Measurements from ENCODE around the gene RFT1. TPM values are rescaled to one million over a fixed set of nuclear protein-coding genes. Genes with fewer than 3 reads are reported as not detected.

RFT1 gene
- total RNA-seq, 4 donors from 2014 or later = 13.1 to 38.2 (median 16.5) TPM

DNA sequence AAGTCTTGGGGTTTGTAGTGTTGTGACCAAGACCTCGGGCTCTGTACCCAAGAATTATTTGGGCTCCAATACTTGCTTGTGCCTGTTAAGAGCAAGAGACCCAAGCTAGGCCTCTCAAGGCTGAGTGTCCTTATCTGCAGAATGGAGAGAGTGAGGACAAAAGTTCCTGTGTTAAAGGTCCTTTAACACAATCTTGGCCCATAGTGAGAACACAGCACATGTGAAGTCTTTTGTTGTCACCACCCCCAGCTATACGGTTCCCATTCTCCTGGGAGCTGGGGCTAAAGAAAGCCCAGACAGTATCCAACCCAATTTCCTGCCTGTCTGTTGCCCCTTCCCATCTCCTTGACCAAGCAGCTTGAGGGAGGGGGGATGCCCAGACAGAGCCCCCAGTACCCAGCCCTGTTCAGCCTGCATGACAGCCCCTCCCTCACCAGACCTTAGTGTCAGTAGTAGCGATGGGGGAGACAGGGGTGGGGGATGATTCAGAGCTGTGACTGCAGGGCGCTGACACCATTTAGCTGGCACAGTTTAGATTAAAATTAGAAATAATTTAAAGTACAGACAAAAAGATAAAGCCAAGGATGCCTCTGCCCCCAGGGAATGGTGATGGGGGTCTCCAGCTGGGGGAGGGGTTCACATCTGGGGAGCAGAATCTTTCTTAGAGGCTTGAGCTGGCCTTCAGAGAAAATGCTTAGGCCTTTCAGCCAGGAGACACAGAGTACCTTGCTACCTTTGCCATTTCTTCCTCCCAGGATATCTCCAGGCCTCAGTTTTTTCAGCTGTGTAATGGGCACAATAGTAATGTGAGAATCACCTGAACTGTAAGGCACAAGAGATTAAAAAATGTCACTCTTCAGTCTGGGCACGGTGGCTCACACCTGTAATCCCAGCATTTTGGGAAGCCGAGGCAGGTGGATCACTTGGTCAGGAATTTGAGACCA, 33.5 kb upstream of the RFT1 start:
- no peak overlapping the region for H3K27ac ChIP-seq

DNA sequence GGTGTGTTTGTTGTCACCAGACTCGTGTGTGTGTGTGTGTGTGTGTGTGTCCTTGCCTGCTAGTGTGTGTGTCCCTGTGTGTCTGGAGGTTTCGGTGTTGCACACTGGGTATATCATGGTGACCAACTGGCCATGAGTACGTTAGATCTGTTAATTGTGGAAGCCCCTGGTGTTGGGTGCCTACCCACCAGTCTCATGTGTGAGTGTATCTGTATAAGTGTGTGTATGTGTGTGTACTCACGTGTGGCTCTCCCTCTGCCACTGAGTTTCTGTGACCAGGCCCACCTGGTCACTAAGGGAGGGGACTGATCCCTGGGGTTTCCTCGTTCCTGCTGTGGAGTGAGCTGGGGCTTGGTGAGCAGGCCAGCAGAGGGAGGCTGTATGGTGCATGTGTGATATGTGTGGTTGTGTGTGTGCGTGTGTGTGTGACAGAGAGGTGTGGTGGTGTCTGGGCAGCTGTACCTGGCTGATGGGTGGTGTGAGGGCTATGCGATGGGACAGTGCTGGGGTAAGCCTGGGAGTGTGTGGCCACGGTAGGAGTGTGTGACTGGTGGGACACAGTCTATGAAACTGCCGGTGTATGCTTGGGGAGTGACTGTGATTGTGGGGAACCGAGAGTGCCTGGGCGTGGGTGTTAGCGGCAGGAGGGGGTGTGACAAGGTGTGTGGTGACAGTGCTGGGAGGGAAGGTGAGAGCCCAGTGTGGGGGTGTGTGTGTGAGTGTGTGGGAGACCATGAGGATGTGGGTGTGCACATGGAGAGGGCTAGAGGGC, 32.6 kb upstream of the RFT1 start:
- intact Hi-C loops (cut with DNase I; ENCODE audit: low total_unique reads) = no loop called here
- no peak for DNase-seq

More for the DNA sequence above, 33.5 kb upstream of the RFT1 start:
- intact Hi-C loops (cut with DNase I; ENCODE audit: low total_unique reads) = no loop called here
- no peak overlapping the region for H3K4me3 ChIP-seq
- H3K9me3 ChIP-seq = no peaks in the 10 kb centered on the region
- no peak for TF ChIP-seq POLR2A (IDR thresholded peaks at IDR 0.05)
- TF ChIP-seq, protein P1, sequence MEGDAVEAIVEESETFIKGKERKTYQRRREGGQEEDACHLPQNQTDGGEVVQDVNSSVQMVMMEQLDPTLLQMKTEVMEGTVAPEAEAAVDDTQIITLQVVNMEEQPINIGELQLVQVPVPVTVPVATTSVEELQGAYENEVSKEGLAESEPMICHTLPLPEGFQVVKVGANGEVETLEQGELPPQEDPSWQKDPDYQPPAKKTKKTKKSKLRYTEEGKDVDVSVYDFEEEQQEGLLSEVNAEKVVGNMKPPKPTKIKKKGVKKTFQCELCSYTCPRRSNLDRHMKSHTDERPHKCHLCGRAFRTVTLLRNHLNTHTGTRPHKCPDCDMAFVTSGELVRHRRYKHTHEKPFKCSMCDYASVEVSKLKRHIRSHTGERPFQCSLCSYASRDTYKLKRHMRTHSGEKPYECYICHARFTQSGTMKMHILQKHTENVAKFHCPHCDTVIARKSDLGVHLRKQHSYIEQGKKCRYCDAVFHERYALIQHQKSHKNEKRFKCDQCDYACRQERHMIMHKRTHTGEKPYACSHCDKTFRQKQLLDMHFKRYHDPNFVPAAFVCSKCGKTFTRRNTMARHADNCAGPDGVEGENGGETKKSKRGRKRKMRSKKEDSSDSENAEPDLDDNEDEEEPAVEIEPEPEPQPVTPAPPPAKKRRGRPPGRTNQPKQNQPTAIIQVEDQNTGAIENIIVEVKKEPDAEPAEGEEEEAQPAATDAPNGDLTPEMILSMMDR (IDR thresholded peaks at IDR 0.05) = no peak
- H3K4me1 ChIP-seq = peaks cover 0 to 4% of the 10 kb centered on the region in 2 donors
- no peaks in the 10 kb centered on the region for H3K36me3 ChIP-seq
- DNase-seq = no peak
- no peaks in the 10 kb centered on the region for H3K27me3 ChIP-seq

DNA sequence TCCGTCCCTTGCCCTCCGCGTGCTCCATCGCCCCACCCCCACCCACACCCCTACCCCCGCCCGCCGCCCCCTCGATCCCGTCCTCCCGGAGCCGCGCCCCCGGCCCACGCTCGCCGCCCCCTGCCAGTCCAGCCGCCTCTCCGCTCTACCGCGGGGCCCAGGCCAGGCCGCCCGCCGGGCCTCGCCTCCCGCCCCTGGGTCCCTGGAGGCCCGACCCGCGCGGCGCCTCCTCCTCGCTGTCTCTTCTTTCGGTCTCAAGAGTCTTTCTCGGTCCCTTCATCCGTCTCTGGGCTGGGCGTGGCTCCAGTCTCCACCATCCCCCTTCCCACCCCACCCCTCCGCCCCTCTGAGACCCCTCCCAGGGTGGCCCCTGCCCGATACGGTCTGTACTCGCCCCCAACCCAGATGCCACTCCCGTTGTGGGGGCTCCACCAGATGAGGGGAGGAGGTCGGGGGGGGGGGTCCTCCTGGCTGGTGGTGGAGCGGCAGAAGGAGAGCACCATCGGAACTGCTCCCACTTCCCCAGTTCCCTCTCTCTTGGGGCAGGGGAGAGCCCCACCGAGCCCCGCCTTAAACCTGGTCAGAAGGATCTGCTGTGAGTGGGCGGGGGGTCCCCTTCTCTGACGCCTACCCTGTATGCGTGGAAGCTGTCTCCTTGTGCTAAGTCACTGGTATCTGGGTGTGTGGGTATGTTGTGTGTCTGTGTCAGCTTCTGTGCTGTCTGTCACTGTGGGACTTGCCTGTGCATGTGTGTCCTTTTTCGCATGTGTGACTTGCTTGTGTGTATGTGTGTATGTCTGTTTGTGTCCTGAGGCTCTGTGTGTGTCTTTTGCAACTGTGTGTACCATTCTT, 31.8 kb upstream of the RFT1 start:
- Histone ChIP-seq H3K4me1 (peaks cover 0 to 4% of the 10 kb centered on the region in 2 donors), H3K36me3 (no peaks in the 10 kb centered on the region), H3K9me3 (no peaks in the 10 kb centered on the region), H3K27ac (peak overlapping the region; percentile 78 to 81), H3K4me3 (peak overlapping the region; percentile 61 to 73), H3K27me3 (no peaks in the 10 kb centered on the region)
- no peak for TF ChIP-seq POLR2A (IDR thresholded peaks at IDR 0.05)
- TF ChIP-seq, protein P1 (IDR thresholded peaks at IDR 0.05) = no peak
- peak; percentile 21 to 37 for DNase-seq
- intact Hi-C loops (cut with DNase I; ENCODE audit: low total_unique reads) = no loop called here

More for the DNA sequence above, 32.6 kb upstream of the RFT1 start:
- Histone ChIP-seq H3K27me3 (no peaks in the 10 kb centered on the region), H3K4me1 (peaks cover 0 to 4% of the 10 kb centered on the region in 2 donors), H3K27ac (peak overlapping the region in 1 of 2 donors; percentile 81), H3K36me3 (no peaks in the 10 kb centered on the region), H3K4me3 (no peak overlapping the region), H3K9me3 (no peaks in the 10 kb centered on the region)
- TF ChIP-seq, protein P1 (IDR thresholded peaks at IDR 0.05) = no peak
- TF ChIP-seq POLR2A (IDR thresholded peaks at IDR 0.05) = peak in 1 of 2 donors; percentile 8

DNA sequence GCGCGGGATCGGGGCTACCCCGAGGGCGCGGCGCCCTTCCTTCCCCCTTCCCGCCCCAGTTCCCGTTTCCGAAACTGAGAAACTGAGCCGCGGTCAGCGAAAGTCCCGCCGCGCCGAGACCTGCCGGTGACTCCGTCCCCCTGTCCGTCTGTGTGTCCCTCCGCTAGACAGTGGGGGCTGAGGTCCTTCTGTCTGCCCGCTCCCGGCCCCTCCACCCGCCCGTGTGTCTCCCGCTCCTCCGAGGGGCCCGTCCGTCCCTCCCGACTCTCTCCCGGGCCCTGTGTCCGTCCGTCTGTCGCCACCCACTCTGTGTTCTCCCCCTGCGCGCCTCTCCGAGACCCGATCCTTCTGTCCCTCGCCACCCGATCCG, 31.2 kb upstream of the RFT1 start:
- peak overlapping the region; percentile 61 to 73 for H3K4me3 ChIP-seq
- H3K27me3 ChIP-seq = no peaks in the 10 kb centered on the region
- DNase-seq = peak; percentile 24 to 35
- H3K4me1 ChIP-seq = peaks cover 0 to 4% of the 10 kb centered on the region in 2 donors
- H3K9me3 ChIP-seq = no peaks in the 10 kb centered on the region
- intact Hi-C loops (cut with DNase I; ENCODE audit: low total_unique reads) = no loop called here
- no peak for TF ChIP-seq POLR2A (IDR thresholded peaks at IDR 0.05)
- TF ChIP-seq, protein P1 (IDR thresholded peaks at IDR 0.05) = no peak
- H3K36me3 ChIP-seq = no peaks in the 10 kb centered on the region
- peak overlapping the region; percentile 78 to 81 for H3K27ac ChIP-seq

All from uterus (tissue), 4 donors.